Caco-2 (cell line): ENCODE measurements around the gene ZC3H6. TPM values are rescaled to one million over a fixed set of nuclear protein-coding genes. Genes with fewer than 3 reads are reported as not detected.

Source experiments
- BruUV-seq: library from RNA; stranded (reverse); fragments of 400-500 nt; replicated peaks from 2 replicates; lab custom pipeline; 2021; lab: Mats Ljungman, UMichigan
- CTCF ChIA-PET: fragments of 300-600 bp; sonication (Branson Sonifier 250); formaldehyde crosslinking; loops from one replicate; lab custom pipeline; 2022; ENCODE audit warnings: antibody characterized with exemption; lab: Charles Lee
- POLR2A ChIA-PET: fragments of 300-600 bp; sonication (Branson Sonifier 250); formaldehyde crosslinking; loops from one replicate; lab custom pipeline; 2022; ENCODE audit warnings: antibody characterized with exemption; lab: Charles Lee
- DNase-seq, 2 experiments: peaks; one replicate each; pipeline versions ENCODE4 v3.0.0 to v3.0.0-alpha.2; 2020 to 2022
- H3K27me3 ChIP-seq: replicated peaks from 2 replicates; pipeline ENCODE4 v1.6.0; 2011; ENCODE audit warnings: low read length; ENCODE audit not compliant: control insufficient read depth, insufficient read depth
- H3K36me3 ChIP-seq: 2 replicates; pipeline ENCODE4 v1.5.1; 2011; ENCODE audit warnings: low read length; ENCODE audit not compliant: control insufficient read depth, insufficient read depth
- H3K4me1 ChIP-seq: fragments of 250-450 bp; sonication (Bioruptor Pico); 2 replicates; pipeline ENCODE4 v1.5.1; 2020; ENCODE audit warnings: mild to moderate bottlenecking
- H3K4me3 ChIP-seq: 2 replicates; pipeline ENCODE4 v1.5.1; 2011; ENCODE audit warnings: low read depth, mild to moderate bottlenecking, control low read depth, low read length
- H3K9me3 ChIP-seq: fragments of 250-450 bp; sonication (Bioruptor Pico); 2 replicates; pipeline ENCODE4 v1.5.1; 2020; ENCODE audit warnings: mild to moderate bottlenecking, moderate library complexity
- H3K27ac Mint-ChIP-seq: one replicate; pipeline ENCODE4 v1.8.0; 2022; ENCODE audit warnings: mixed read lengths; ENCODE audit not compliant: unreplicated experiment
- H3K27me3 Mint-ChIP-seq: one replicate; pipeline ENCODE4 v1.8.0; 2022; ENCODE audit warnings: mixed read lengths; ENCODE audit not compliant: insufficient read depth, unreplicated experiment
- H3K36me3 Mint-ChIP-seq: one replicate; pipeline ENCODE4 v1.8.0; 2022; ENCODE audit warnings: mild to moderate bottlenecking, mixed read lengths; ENCODE audit not compliant: insufficient read depth, unreplicated experiment
- H3K4me1 Mint-ChIP-seq: one replicate; pipeline ENCODE4 v1.8.0; 2022; ENCODE audit warnings: low read depth, mixed read lengths; ENCODE audit not compliant: unreplicated experiment
- H3K4me3 Mint-ChIP-seq: one replicate; pipeline ENCODE4 v1.8.0; 2022; ENCODE audit warnings: mild to moderate bottlenecking, moderate library complexity, mixed read lengths; ENCODE audit not compliant: unreplicated experiment
- H3K9me3 Mint-ChIP-seq: one replicate; pipeline ENCODE4 v1.8.0; 2022; ENCODE audit warnings: mixed read lengths; ENCODE audit not compliant: unreplicated experiment
- CTCF ChIP-seq, 2 experiments: fragments of 200-600 bp in 1 of 2; IDR thresholded peaks; 1 replicate in 1 of 2; 2 replicates in 1 of 2; pipeline versions ENCODE4 v1.5.1 to v1.8.0; 2011 to 2022; ENCODE audit warnings: antibody characterized with exemption in 1 of 2, control low read depth in 1 of 2, inconsistent platforms in 1 of 2, low read depth in 1 of 2, low read length in 1 of 2, mild to moderate bottlenecking in 1 of 2, moderate library complexity in 1 of 2; ENCODE audit not compliant: insufficient read depth in 1 of 2, severe bottlenecking in 1 of 2, unreplicated experiment in 1 of 2
- intact Hi-C: fragments of 100-400 bp; cut with micrococcal nuclease; formaldehyde crosslinking; loops from one replicate; pipeline ENCODE4 v1.10.0; 2022; ENCODE audit not compliant: unreplicated experiment
- total RNA-seq: library from RNA; stranded (reverse); gene quantifications from 2 replicates; pipeline ENCODE4 v1.2.3, GENCODE V29; 2022

Gene ZC3H6
- total RNA-seq, 1 experiment from 2014 or later = 1.9 TPM

GRCh38 chr2:112260295-112260625 lies 15.1 kb upstream of the ZC3H6 start:
- POLR2A ChIA-PET = no interaction called here
- no peaks in the 10 kb centered on the region for H3K27me3 Mint-ChIP-seq
- intact Hi-C loops = no loop called here
- BruUV-seq = no TSS peak
- Histone ChIP-seq H3K36me3 (no peaks in the 10 kb centered on the region), H3K4me1 (0 out of 2 replicates have a peak, but pooled peaks cover 3% of the 10 kb centered on the region), H3K9me3 (no peaks in the 10 kb centered on the region; the same call in 1 of the 2 replicates), H3K4me3 (no peak overlapping the region), H3K27me3 (no peaks in the 10 kb centered on the region)
- H3K4me3 Mint-ChIP-seq = no peak overlapping the region
- no peak for TF ChIP-seq CTCF (IDR thresholded peaks at IDR 0.05; ENCODE audit: insufficient read depth in 1 of 2, low read depth in 1 of 2, low read length in 1 of 2, severe bottlenecking in 1 of 2, unreplicated experiment in 1 of 2)
- DNase-seq = no peak
- H3K4me1 Mint-ChIP-seq = peaks cover 5% of the 10 kb centered on the region
- H3K36me3 Mint-ChIP-seq = no peaks in the 10 kb centered on the region
- CTCF ChIA-PET = interaction anchor here (1.4 kb wide), 1 partner anchor 44 kb away, joined by 3 read pairs; no protein-coding TSS in a partner anchor
- no peak overlapping the region for H3K27ac Mint-ChIP-seq
- peaks cover 8% of the 10 kb centered on the region for H3K9me3 Mint-ChIP-seq

GRCh38 chr2:112262876-112263275 lies 12.5 kb upstream of the ZC3H6 start:
- H3K4me3 Mint-ChIP-seq = no peak overlapping the region
- intact Hi-C loops = no loop called here
- TF ChIP-seq CTCF (IDR thresholded peaks at IDR 0.05; ENCODE audit: insufficient read depth in 1 of 2, low read depth in 1 of 2, low read length in 1 of 2, severe bottlenecking in 1 of 2, unreplicated experiment in 1 of 2) = no peak
- no peaks in the 10 kb centered on the region for H3K36me3 Mint-ChIP-seq
- no peak for DNase-seq
- POLR2A ChIA-PET = no interaction called here
- H3K27me3 ChIP-seq = no peaks in the 10 kb centered on the region
- CTCF ChIA-PET = no interaction called here
- no peaks in the 10 kb centered on the region; the same call in 1 of the 2 replicates for H3K9me3 ChIP-seq
- peaks cover 5% of the 10 kb centered on the region for H3K4me1 Mint-ChIP-seq
- H3K9me3 Mint-ChIP-seq = peaks cover 9% of the 10 kb centered on the region
- no peak overlapping the region for H3K27ac Mint-ChIP-seq
- H3K36me3 ChIP-seq = no peaks in the 10 kb centered on the region
- 0 out of 2 replicates have a peak, but pooled peaks cover 3% of the 10 kb centered on the region for H3K4me1 ChIP-seq
- H3K4me3 ChIP-seq = no peak overlapping the region
- BruUV-seq = no TSS peak
- H3K27me3 Mint-ChIP-seq = no peaks in the 10 kb centered on the region

- CTCF ChIA-PET = no interaction called here
- Mint-ChIP-seq H3K4me1 (peaks cover 7% of the 10 kb centered on the region), H3K36me3 (no peaks in the 10 kb centered on the region), H3K27me3 (no peaks in the 10 kb centered on the region), H3K27ac (no peak overlapping the region), H3K4me3 (no peak overlapping the region), H3K9me3 (peaks cover 12% of the 10 kb centered on the region)
- intact Hi-C loops = no loop called here
- Histone ChIP-seq H3K27me3 (no peaks in the 10 kb centered on the region), H3K36me3 (no peaks in the 10 kb centered on the region; the same call in 1 of the 2 replicates), H3K9me3 (no peaks in the 10 kb centered on the region), H3K4me3 (no peak overlapping the region), H3K4me1 (no peaks in the 10 kb centered on the region)
- TF ChIP-seq CTCF (IDR thresholded peaks at IDR 0.05; ENCODE audit: insufficient read depth in 1 of 2, low read depth in 1 of 2, low read length in 1 of 2, severe bottlenecking in 1 of 2, unreplicated experiment in 1 of 2) = no peak
- no peak for DNase-seq
- no TSS peak for BruUV-seq
- POLR2A ChIA-PET = no interaction called here
Measured at GRCh38 chr2:112268547-112268946, 6.8 kb upstream of the ZC3H6 start.
